LoVo (cell line): ENCODE results near the gene CCDC74B.
"Not testable (repeated sequence)": the region's sequence is repeated elsewhere in the genome, so short reads cannot be mapped to it uniquely, and the experiment has no call there.

ENCODE experiments used
- DNase-seq: peaks from one replicate; pipeline ENCODE4 v3.0.0-alpha.2; 2016; ENCODE audit warnings: low spot score

CCDC74B gene

DNA sequence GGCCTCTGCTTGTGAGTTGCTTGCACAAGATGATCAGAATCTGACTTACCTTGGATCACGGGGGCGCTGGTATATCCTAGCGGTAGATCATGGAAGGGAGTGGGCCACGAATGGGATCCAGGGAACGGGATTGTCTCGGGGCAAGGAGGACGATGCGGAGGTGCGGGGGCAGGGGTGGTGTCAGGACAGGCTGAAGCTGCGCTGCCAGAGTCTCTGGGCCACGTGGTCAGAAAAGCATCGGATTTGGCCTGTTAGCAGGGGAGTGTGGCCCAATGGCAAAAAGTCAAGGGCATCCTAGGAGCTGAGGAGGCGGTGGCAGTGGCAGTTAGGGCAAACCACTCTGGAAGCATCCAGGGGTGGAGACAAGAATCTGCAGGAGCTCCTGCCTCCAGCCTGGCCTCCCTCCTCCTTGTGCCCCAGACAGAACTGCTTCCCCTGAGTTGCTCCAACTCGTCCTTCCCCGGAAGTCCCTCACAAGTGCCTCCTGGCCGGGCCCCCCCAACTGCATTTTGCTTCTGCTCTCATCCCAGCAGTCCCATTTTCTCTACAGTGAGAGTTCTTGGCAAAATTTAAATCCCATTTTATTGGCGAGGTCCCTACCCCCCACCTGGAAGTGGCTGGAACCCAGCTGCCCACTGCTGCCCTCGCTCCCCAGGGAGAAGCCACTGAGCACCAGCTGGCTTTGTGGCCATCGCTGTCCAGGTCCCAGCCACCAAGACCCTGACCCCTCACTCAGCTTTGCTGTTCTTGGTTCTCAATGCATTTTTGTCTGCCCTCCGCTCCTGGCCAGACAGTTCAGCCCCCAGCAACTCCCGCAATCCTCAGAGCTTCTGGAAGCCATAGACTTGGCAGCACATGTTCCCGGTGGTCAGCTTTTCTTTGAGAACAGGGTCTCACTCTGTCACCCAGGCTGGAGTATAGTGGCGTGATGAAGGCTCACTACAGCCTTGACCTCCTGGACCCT lies 5.6 kb upstream of the CCDC74B start:
- no peak for DNase-seq

DNA sequence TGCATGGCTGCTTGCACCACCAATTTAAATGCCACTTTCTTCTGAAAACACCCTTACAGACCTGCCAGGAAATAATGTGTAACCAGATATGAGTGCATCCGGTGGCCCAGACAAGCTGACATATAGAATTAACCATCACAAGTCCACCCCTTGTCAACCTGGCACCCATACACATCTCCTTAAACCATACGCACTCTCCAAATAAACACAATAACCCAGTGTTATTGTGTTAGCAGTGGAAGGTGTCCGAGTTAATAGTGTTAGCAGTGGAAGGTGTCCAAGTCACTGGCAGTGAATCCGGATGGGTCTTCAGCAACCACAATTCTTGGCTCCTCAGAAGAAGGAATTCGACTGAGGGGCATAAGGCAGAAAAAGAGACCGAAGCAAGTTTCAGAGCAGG lies 3.6 kb upstream of the CCDC74B start:
- not testable (repeated sequence) for DNase-seq

DNA sequence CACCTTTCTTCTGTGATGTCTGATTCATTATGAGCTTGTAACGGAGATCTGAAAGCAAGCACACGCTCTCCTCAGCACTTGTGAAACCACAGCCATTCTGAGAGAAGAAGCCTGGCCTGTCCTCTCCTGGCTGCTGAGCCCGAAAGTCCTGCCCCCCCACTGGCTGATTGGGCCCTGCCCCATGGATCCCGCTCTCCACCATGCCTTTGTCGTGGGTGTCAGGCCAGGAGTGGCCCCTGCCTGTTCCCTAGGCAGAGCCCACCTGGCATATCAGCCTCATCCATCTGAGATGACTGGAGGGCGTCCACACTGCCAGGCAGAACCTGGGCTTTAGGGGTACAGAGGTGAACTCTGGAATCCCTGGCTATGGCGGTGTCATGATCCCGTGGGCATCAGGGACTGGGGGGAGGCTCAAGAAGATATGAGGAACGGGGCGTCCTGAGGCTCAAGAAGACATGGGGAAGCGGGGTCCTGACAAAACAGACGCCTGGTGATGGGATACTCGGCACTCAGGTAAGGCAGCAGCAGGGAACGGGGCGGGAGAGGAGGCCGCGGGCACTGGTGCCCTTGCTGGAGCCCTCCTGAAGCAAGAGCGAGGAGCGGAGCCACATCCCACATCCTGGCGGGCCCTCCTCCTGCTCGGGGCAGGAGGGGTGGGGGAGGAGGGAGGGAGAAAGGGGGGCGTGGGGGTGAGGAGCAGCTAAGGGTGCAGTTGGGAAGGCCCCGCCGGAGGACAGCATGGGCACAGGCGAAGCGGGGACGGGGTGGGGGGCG lies 1.5 kb downstream of the CCDC74B start:
- not testable (repeated sequence) for DNase-seq

DNA sequence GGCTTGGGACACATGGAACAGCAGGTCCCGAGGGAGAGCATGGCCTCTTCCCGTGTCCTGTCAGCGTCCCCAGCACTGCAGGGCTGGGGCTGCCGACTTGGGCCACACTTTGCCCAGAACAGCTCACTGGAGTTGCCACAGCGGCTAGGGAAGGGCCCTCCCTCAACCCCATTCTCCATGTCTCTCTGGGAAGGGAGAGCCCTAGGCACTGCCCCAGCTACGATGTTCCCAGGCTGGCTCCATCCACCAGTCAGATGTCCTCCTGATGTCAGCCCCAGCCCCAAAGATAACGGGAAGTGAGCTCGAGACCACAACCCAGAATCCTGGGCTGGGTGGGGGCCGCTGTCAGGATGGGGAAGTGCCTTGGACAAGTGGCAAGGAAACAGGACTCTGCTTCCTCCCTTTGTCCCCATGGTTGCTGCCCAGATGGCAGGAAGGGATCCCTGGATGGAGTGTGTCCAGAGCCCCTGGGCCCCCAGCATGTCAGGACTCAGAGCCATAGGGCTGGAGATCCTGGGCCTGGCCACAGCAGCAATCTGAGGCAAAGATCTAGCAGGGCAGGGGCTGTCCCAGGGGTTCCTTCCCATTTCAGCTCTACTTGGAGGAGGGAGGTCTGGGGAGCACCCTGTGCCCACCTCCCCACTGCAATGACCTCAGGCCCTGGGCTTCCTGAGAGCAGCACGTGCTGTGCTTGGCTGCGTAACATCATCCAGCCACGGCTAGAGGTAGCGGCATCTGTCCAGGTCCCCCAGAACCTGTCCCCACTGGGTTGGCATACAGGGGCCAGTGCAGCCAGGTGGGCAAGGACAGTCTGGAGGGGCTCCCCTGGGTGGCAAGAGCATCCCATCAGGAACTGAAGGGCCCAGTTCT lies 2.3 kb downstream of the CCDC74B start:
- DNase-seq, result not testable (repeated sequence)

DNA sequence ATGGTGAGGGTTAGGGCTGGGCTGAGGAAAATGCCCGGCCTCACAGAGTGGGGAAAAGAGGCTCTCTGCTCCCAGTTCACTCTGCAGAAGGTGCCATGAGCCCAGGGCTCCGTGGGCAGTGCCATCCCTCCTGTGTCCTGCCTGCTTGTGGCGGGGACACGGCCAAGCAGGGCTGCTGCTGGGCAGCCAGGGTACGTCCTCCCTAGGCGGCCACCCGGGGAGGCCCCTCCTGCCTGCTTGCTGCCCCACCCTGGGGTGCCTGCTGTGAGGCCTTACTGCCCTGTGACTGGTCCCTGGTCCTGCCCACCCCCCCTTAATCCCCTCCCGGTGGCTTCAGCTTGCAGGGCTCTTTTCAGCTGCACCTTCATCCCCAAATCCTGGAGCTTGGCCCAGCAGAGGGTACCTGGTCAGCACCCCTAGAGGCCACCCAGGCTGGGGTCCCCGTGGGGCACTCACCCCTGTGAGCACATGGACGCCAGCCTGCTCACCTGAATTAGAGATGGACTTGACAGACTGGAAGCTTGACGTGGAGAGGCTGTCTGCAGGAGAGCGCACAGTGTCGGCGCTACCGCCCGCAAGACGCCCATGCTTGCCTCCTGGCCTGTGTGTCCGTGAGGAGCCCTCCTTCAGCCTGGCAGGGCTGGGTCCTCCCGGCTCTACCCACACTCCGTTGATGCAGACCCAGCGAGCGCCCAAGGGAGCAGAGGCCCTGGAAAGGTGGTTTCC lies 3.1 kb downstream of the CCDC74B start:
- not testable (repeated sequence) for DNase-seq

DNA sequence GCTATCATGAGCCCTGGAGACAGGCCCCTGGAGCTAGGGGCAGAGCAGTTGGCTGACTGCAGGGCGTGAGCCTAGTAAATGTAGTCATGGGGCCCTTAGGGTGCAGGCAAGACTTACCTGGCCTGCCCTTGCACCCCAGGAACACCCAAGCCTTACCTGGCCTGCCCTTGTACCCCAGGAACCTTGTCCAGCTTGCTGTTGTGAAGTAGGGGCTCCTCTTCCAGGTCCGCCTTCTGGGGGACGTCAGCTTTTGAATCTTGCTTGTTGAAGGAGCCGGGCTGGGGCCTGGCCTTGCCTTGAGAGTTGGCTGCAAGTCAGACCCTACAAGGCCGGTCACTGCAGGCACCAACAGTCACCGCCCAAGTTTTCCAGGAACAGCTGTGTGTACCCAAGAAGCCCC lies 3.9 kb downstream of the CCDC74B start:
- DNase-seq, result not testable (repeated sequence)

DNA sequence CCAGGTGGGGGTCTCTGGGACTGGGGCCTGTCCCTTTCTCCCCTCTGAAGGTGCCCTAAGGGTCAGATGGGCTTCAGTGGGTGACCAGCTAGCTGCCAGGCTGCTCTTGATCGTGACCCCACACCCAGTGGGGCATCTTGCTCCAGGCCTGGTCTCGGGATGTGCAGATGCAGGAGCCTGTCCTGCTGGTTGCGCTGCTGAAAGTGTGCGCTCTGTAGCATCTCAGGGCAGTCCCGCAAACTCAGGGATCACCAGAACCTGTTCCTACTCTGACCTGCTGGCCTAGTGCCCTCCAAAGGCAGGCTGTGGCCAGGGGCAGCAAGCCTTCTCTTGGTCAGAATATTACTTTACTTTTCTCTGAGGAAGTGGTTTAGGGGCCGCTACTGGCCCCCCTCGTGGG lies 4.4 kb downstream of the CCDC74B start:
- not testable (repeated sequence) for DNase-seq

DNA sequence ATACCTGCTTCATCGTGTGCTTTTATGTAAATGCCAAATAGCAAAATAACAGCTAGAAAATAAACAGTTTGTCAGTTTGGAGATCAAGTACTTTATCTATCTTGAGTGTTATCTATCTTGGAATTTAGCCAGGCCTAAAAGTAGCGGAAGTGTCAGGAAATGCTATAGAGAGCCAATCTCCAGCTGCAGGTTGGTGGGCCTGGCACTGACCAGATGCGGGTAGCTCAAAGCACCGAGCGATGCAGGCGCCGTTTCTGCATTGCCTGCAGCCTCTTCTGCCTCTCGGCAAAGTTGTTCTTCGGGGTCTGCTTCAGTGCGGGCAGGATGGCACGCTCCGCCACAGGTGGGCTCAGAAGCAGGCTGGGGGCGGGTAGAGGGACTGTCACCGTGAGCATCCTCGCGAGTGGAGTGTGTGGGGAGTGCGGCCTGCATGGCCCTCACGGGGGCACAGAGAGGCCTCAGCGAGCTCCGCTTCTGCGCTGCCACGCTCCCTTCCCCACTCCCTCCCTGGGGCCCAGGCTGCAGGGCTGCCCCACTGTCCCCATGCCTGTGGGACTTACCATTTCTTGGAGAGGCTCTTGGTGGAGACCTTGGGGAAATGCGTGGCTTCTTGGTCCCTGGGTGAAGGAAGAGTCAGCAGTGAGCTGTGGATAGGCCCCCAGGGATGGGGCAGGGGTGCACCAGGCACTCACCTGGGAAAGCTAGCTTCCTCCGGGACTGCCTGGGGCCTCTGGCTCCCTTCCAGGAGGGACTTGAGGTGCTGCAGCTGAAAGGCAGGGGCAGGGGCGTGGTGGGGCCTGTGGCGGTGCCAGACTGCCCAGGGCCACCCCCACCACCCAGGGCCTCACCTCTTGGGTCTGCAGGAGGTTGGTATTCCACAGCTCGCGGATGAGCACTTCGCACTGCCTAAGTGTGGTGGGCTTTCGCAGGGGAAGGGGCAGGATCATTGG lies 5.3 kb downstream of the CCDC74B start:
- DNase-seq, result not testable (repeated sequence)

DNA sequence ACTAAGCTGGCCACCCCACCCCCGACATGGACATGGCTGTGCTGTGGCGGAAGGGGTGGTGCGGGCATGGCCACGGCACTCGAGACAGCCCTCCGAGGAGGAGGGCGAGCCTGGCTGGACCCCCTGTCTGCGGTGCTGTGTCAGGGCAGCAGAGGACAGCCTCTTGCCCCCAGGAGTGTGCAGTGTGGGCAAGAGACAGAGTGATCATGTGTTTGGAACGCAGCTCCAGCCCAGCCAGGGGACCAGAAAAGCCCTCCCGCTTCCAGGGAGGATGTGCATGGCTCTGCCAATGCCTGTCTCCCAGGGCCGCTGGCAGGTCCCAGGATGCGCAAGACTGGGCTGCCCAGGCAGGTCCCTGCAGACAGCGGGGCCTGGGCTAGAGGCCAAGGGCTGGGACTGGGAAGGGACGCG lies 6.1 kb downstream of the CCDC74B start:
- DNase-seq, result not testable (repeated sequence)

DNA sequence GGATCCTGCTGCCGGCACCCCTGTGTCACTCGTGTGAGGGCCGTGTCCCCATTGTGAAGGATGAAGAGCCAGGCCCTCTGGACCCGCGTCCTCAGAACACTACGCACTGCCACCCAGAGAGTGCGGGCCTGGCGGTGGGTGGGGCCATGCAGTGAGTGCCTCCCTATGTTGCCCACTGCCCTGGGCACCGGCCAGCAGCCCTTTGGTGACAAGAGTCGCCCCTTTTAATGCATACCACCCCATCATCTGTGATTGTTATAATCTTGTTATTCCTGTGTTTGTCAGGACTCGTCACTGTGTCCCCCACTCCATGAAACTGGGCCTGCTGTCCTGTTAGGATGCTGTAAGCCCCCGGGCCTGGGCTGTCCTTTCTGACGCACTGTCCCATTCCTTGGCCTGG lies 6.6 kb downstream of the CCDC74B start:
- DNase-seq, result not testable (repeated sequence)

DNA sequence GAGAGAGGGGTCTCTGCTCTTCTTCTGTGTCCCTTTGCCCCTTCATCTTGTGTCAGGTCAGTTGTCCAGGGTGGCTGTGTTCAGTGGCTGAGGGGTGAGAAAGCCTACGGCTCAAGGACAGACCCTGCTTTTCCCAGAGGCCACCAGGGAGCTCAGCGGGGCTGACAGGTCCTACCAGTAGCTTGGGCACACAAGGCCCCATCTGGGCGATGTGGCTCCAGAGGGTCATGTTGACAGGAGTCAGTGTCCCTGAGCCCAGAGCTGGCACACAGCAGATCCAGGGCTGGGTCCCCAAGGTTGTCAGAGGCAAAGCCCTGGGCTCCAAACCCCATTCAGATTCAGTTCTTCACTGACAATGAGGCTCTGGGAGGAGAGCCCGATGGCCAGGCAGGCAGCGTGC lies 7.8 kb downstream of the CCDC74B start:
- not testable (repeated sequence) for DNase-seq

DNA sequence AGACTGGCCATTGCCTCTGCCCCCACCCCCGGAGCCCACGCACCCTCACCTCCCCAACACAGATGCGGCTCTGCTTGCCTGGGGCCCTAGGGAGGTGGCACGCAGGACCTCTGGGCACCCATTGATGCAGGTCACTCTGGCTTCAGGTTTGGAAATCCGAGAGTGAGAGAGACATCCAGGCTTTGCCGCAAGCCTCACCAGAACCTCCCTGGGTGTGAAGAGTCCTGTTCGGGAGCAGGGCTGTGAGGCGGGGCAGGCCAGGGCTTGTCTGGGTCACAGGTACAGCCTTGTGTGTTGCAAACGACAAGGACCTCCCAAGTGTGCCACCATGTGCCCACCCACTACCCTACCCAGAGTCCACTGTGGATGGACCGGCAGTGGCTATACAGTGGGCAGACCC lies 8.4 kb downstream of the CCDC74B start:
- not testable (repeated sequence) for DNase-seq

DNA sequence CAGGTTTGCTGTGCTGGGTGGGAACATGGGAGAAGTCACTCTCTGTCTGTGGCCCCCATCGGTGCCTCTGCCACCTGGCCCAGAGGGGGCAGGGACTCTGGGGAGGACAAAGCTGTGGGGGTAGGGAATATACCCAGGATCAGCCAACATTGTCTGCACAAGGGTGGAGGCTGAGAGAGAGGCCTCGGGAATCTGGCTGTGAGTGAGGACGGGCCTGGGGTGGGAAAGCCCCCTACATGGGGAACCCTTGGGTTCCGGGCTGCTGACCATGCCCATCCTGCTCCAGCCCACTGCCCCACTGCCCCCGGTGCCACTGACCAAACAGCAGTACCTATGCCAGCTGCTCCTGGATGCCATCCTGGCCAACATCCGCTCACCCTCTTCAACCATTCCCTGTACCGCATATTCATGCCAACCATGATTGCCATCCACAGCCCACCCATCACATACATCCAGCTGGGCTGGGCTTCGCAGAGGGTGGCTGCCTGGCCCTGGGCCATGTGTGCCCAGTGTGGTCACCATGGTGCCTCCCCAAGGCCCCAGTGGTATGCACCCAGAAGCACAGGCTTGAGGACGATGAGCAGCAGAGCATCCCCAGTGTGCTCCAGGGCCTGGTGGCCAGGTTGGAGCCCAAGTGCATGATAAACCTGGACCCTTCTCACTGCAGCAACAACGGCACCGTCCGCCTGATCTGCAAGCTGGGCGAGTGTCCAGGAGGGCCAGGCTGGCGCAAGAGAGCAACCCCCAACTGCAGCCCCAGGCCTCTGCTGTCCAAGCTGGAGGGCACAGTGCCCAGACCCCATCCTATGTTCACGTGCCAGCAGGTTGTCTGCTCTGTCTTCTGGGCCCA lies 9.0 kb downstream of the CCDC74B start:
- DNase-seq, result no peak

DNA sequence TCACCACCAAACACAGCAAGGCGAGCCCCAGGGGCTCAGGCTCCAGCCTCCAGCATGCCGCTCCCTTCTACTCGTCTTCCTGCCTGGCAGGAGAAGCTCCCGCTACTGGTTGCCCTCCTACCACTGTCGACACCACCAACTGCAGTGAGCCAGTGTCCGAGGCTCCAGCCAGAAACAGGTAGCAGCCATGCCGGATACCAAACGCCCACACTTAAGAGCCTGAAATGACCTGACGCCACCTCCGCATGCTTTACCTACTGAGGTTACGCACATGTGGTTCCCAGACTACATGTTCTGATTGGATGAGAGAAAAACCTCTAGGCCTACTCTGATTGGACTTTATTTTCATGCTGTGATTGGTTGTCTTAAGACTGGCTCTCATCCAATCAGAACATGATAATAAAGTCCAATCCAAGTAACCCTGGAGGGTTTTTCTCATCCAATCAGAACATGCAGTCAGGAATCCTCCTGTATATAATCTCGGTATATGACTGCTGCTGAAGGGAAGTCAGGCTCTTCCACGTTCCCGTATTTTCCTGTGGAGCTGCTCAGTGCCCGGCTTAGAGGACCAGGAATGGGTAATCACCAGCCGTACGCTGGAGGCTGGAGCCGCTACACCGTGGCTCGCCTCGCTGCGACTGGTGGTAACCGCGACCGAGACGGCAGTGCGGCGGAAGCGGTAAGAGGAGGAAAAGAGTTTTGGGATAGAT lies 15.6 kb downstream of the CCDC74B start, which contains the start of gene POTEF:
POTEF (minus strand) TSS at position 103 of the 710 bp plus-strand sequence. CDS start 8,707 bp downstream, outside the sequence.
- DNase-seq, result not testable (repeated sequence)

DNA sequence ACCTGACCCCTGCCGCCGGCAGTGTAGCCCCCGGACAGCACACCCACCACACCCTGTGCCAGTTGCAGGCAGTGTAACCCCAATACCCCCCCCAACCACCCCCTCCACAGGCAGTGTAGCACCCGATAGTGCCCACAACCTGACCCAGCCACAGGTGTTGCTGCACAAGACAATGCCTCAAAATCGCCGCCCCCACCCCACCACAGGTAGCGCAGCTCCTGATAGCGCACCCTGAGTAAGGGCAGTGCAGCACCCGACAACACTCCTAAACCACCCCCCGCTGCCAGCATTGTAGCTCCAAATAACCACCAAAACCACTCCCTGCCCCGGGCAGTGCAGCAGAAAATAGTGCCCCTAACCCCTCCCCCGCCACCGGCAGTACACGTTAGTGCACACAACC lies 16.4 kb downstream of the CCDC74B start:
- DNase-seq, result not testable (repeated sequence)

DNA sequence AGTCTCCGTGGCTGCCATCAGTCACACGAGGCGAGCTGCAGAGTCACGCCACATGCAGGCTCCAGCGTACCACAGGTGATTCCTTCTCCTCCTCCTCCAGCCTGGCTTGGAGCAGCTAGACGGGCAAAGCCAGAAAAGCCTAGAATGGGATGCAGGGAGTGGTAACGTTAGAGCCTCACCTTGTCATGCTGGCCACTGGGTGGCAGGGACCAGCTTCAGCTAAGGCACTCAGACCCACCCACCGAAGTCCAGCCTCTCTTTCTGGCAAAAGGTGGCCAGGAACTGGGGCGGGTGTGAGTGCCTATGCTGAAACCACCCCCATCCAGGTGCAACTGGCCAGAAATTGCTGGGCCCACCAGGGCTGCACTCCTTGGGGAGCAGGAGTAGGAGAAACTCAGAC lies 17.2 kb downstream of the CCDC74B start:
- DNase-seq, result not testable (repeated sequence)

DNA sequence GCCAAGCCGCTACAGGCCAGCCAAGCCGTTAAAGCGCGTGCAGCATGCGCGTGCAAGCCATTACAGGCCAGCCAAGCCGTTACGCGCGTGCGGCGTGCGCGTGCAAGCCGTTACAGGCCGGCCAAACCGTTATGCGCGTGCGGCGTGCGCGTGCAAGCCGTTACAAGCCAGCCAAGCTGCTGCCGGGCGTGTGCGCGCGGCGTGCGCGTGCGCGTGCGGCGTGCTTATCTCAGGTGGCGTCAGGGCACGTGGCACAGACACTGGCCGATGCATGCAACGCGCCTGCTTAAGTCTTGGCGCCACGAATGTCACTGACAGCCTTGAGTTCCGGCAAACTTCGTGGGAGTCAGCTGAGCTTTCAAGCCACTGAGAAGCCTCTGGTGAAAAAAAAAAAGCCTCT lies 24.0 kb downstream of the CCDC74B start:
- not testable (repeated sequence) for DNase-seq
